Astrocyte (in vitro differentiated cells and primary cell): ENCODE measurements around the gene BORCS5. TPM values are rescaled to one million over a fixed set of nuclear protein-coding genes. Genes with fewer than 3 reads are reported as not detected.

Source experiments
- DNase-seq: peaks from one replicate; pipeline ENCODE4 v3.0.0-alpha.2; 2010; ENCODE audit warnings: low read depth
- FAIRE-seq: peaks from 2 replicates; lab custom pipeline; 2011; peaks lifted over from hg19 to GRCh38; lab: Jason Lieb, UNC
- H2AFZ ChIP-seq: 2 replicates; pipeline ENCODE4 v1.6.0; 2012; ENCODE audit warnings: low read depth, low read length, inconsistent platforms
- H3K27ac ChIP-seq: 2 replicates; pipeline ENCODE4 v1.5.1; 2011; ENCODE audit warnings: low read depth, low read length, inconsistent platforms
- H3K27me3 ChIP-seq: 2 replicates; pipeline ENCODE4 v1.6.0; 2011; ENCODE audit warnings: low read length, inconsistent platforms; ENCODE audit not compliant: insufficient read depth
- H3K36me3 ChIP-seq: 2 replicates; pipeline ENCODE4 v1.5.1; 2011; ENCODE audit warnings: low read length, inconsistent platforms; ENCODE audit not compliant: insufficient read depth
- H3K4me1 ChIP-seq: 2 replicates; pipeline ENCODE4 v1.5.1; 2011; ENCODE audit warnings: low read length, inconsistent platforms; ENCODE audit not compliant: insufficient read depth
- H3K4me2 ChIP-seq: 2 replicates; pipeline ENCODE4 v1.6.0; 2012; ENCODE audit warnings: low read length, inconsistent platforms
- H3K4me3 ChIP-seq: 2 replicates; pipeline ENCODE4 v1.5.1; 2011; ENCODE audit warnings: low read depth, mild to moderate bottlenecking, low read length, inconsistent platforms; ENCODE audit not compliant: insufficient read depth
- H3K79me2 ChIP-seq: 2 replicates; pipeline ENCODE4 v1.6.0; 2012; ENCODE audit warnings: mild to moderate bottlenecking, low read length, inconsistent platforms; ENCODE audit not compliant: insufficient read depth
- H3K9ac ChIP-seq: 2 replicates; pipeline ENCODE4 v1.6.0; 2012; ENCODE audit warnings: mild to moderate bottlenecking, low read length, inconsistent platforms
- H3K9me3 ChIP-seq: 2 replicates; pipeline ENCODE4 v1.5.1; 2012; ENCODE audit warnings: low read depth, mild to moderate bottlenecking, low read length, inconsistent platforms; ENCODE audit not compliant: insufficient read depth
- H4K20me1 ChIP-seq: 2 replicates; pipeline ENCODE4 v1.6.0; 2012; ENCODE audit warnings: low read length, inconsistent platforms; ENCODE audit not compliant: insufficient read depth
- H3K27ac Mint-ChIP-seq: one replicate; pipeline ENCODE4 v1.8.0; 2021; ENCODE audit warnings: mild to moderate bottlenecking, mixed read lengths; ENCODE audit not compliant: unreplicated experiment
- H3K27me3 Mint-ChIP-seq: one replicate; pipeline ENCODE4 v1.8.0; 2021; ENCODE audit warnings: low read depth, mixed read lengths; ENCODE audit not compliant: unreplicated experiment
- H3K36me3 Mint-ChIP-seq: one replicate; pipeline ENCODE4 v1.8.0; 2021; ENCODE audit warnings: low read depth, mixed read lengths; ENCODE audit not compliant: unreplicated experiment
- H3K4me1 Mint-ChIP-seq: one replicate; pipeline ENCODE4 v1.8.0; 2021; ENCODE audit warnings: low read depth, mixed read lengths; ENCODE audit not compliant: unreplicated experiment
- H3K4me3 Mint-ChIP-seq: one replicate; pipeline ENCODE4 v1.8.0; 2021; ENCODE audit warnings: mild to moderate bottlenecking, moderate library complexity, mixed read lengths; ENCODE audit not compliant: unreplicated experiment
- H3K9me3 Mint-ChIP-seq: one replicate; pipeline ENCODE4 v1.8.0; 2021; ENCODE audit warnings: mild to moderate bottlenecking, mixed read lengths; ENCODE audit not compliant: unreplicated experiment
- CTCF ChIP-seq: IDR thresholded peaks from 2 replicates; pipeline ENCODE4 v1.5.1; 2011; ENCODE audit warnings: low read depth, mild to moderate bottlenecking, inconsistent platforms, low read length, moderate library complexity; ENCODE audit not compliant: insufficient read depth
- EZH2 ChIP-seq: IDR thresholded peaks from 2 replicates; pipeline ENCODE4 v1.6.1; 2012; ENCODE audit warnings: mild to moderate bottlenecking, low read length, inconsistent platforms; ENCODE audit not compliant: insufficient read depth
- total RNA-seq: library from RNA; stranded (reverse); gene quantifications from 2 replicates; pipeline ENCODE4 v1.2.1, GENCODE V29; 2021

Gene BORCS5
- total RNA-seq, 1 donor from 2014 or later: 8.1 TPM

GRCh38 chr12:12452326-12452902, 95.5 kb downstream of the BORCS5 start:
- Histone ChIP-seq H4K20me1 (no peaks in the 10 kb centered on the region), H3K9ac (no peak overlapping the region), H3K79me2 (no peaks in the 10 kb centered on the region), H3K36me3 (no peaks in the 10 kb centered on the region), H3K27ac (no peak overlapping the region), H3K9me3 (no peaks in the 10 kb centered on the region), H3K4me2 (no peak overlapping the region), H3K4me1 (no peaks in the 10 kb centered on the region), H2AFZ (no peak overlapping the region), H3K27me3 (no peaks in the 10 kb centered on the region), H3K4me3 (no peak overlapping the region)
- H3K27me3 Mint-ChIP-seq: no peaks in the 10 kb centered on the region
- H3K9me3 Mint-ChIP-seq: peaks cover 2% of the 10 kb centered on the region
- FAIRE-seq (no peak), DNase-seq (no peak)
- no peak overlapping the region for H3K27ac Mint-ChIP-seq
- H3K4me3 Mint-ChIP-seq: no peak overlapping the region
- H3K4me1 Mint-ChIP-seq: peaks cover 7% of the 10 kb centered on the region
- peaks cover 4% of the 10 kb centered on the region for H3K36me3 Mint-ChIP-seq
- TF ChIP-seq EZH2 (no peak), CTCF (no peak)

DNA sequence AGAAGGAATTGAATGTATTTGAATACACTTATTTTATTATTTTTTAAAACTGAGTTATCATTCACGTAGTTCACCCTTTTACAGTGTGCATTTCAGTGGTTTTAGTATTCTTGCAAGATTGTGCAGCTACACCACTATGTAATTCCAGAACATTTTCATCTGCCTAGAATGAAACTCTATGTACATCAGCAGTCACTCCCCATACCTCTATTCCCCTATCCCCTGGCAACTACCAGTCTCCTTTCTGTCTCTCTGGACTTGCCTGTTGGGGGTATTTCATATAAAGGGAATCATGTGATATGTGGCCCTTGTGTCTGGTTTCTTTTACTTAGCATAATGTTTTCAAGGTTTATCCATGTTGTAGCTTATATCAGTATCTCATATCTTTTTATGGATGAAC, 96.8 kb downstream of the BORCS5 start:
- Histone ChIP-seq H3K4me1 (no peaks in the 10 kb centered on the region), H3K9ac (no peak overlapping the region), H3K27ac (no peak overlapping the region), H3K27me3 (no peaks in the 10 kb centered on the region), H2AFZ (no peak overlapping the region), H3K4me3 (no peak overlapping the region), H3K79me2 (no peaks in the 10 kb centered on the region), H3K9me3 (no peaks in the 10 kb centered on the region), H3K36me3 (no peaks in the 10 kb centered on the region), H4K20me1 (no peaks in the 10 kb centered on the region), H3K4me2 (no peak overlapping the region)
- no peak for TF ChIP-seq CTCF
- no peak for TF ChIP-seq EZH2
- Mint-ChIP-seq H3K9me3 (peaks cover 2% of the 10 kb centered on the region), H3K27ac (no peak overlapping the region), H3K36me3 (peaks cover 4% of the 10 kb centered on the region), H3K27me3 (no peaks in the 10 kb centered on the region), H3K4me3 (no peak overlapping the region), H3K4me1 (peaks cover 15% of the 10 kb centered on the region)
- no peak for DNase-seq
- no peak for FAIRE-seq

- no peaks in the 10 kb centered on the region for H3K4me1 ChIP-seq
- H2AFZ ChIP-seq: no peak overlapping the region
- no peaks in the 10 kb centered on the region for H3K9me3 ChIP-seq
- H3K27ac ChIP-seq: no peak overlapping the region
- H3K4me2 ChIP-seq: no peak overlapping the region
- DNase-seq (no peak), FAIRE-seq (no peak)
- H3K79me2 ChIP-seq: no peaks in the 10 kb centered on the region
- peaks cover 4% of the 10 kb centered on the region for H3K36me3 Mint-ChIP-seq
- peaks cover 15% of the 10 kb centered on the region for H3K4me1 Mint-ChIP-seq
- TF ChIP-seq EZH2 (no peak), CTCF (no peak)
- H3K36me3 ChIP-seq: no peaks in the 10 kb centered on the region
- no peak overlapping the region for H3K9ac ChIP-seq
- H3K4me3 Mint-ChIP-seq: no peak overlapping the region
- H4K20me1 ChIP-seq: no peaks in the 10 kb centered on the region
- H3K27me3 ChIP-seq: no peaks in the 10 kb centered on the region
- no peak overlapping the region for H3K27ac Mint-ChIP-seq
- no peak overlapping the region for H3K4me3 ChIP-seq
- H3K27me3 Mint-ChIP-seq: no peaks in the 10 kb centered on the region
- H3K9me3 Mint-ChIP-seq: peaks cover 2% of the 10 kb centered on the region
Measured at GRCh38 chr12:12454315-12454714, 97.4 kb downstream of the BORCS5 start.
